IMR-90 (cell line): Measurements from ENCODE around the gene MMP25. TPM values are rescaled to one million over a fixed set of nuclear protein-coding genes. Genes with fewer than 3 reads are reported as not detected.

Experiments used
- ATAC-seq: fragments of 200-7000 bp; cut with Tn5 transposase; 2 replicates; pipeline ENCODE4 v1.9.1; 2020; ENCODE audit warnings: low read depth, mild to moderate bottlenecking, moderate library complexity
- BruUV-seq: library from RNA; stranded (reverse); fragments of 400-500 nt; replicated peaks from 2 replicates; lab custom pipeline; 2021; lab: Mats Ljungman, UMichigan
- CTCF ChIA-PET: fragments of 300-600 bp; formaldehyde crosslinking; extraction: SDS; loops from one replicate; lab custom pipeline; 2021; ENCODE audit warnings: antibody characterized with exemption; lab: Yijun Ruan, JAX
- POLR2A ChIA-PET: fragments of 300-600 bp; sonication (Branson Sonifier 250); formaldehyde crosslinking; loops from one replicate; lab custom pipeline; 2022; ENCODE audit warnings: antibody characterized with exemption; ENCODE audit not compliant: unreplicated experiment; lab: Charles Lee
- DNase-seq: peaks from one replicate; pipeline ENCODE4 v3.0.0; 2013
- H2AFZ ChIP-seq: replicated peaks from 2 replicates; pipeline ENCODE3; 2013; ENCODE audit warnings: low read length, mild to moderate bottlenecking; ENCODE audit not compliant: poor library complexity
- H2AK5ac ChIP-seq: 2 replicates; pipeline ENCODE4 v1.6.1; 2013; ENCODE audit warnings: low read depth, low read length, inconsistent platforms
- H2AK9ac ChIP-seq: replicated peaks from 2 replicates; pipeline ENCODE3; 2013; ENCODE audit warnings: mild to moderate bottlenecking, low read depth, low read length, moderate library complexity; ENCODE audit not compliant: poor library complexity
- H2BK120ac ChIP-seq: 2 replicates; pipeline ENCODE4 v1.6.1; 2013; ENCODE audit warnings: low read depth, low read length, inconsistent platforms
- H2BK15ac ChIP-seq: 3 replicates; pipeline ENCODE4 v1.6.1; 2013; ENCODE audit warnings: low read depth, low read length, inconsistent platforms
- H2BK20ac ChIP-seq: 2 replicates; pipeline ENCODE4 v1.6.1; 2013; ENCODE audit warnings: low read depth, mild to moderate bottlenecking, inconsistent platforms, low read length, moderate library complexity
- H2BK5ac ChIP-seq: 2 replicates; pipeline ENCODE4 v1.6.1; 2013; ENCODE audit warnings: mild to moderate bottlenecking, low read depth, low read length, inconsistent platforms; ENCODE audit not compliant: poor library complexity, severe bottlenecking
- H3K14ac ChIP-seq: replicated peaks from 2 replicates; pipeline ENCODE4 v1.6.1; 2013; ENCODE audit warnings: low read depth, low read length, inconsistent platforms
- H3K18ac ChIP-seq: 2 replicates; pipeline ENCODE4 v1.6.1; 2013; ENCODE audit warnings: low read depth, low read length, control low read depth
- H3K23ac ChIP-seq: 2 replicates; pipeline ENCODE4 v1.6.1; 2013; ENCODE audit warnings: low read depth, low read length, inconsistent platforms
- H3K27ac ChIP-seq: 2 replicates; pipeline ENCODE4 v1.5.1; 2013; ENCODE audit warnings: mild to moderate bottlenecking, control low read depth, low read length; ENCODE audit not compliant: insufficient read depth
- H3K27me3 ChIP-seq: 2 replicates; pipeline ENCODE4 v1.6.1; 2013; ENCODE audit warnings: low read length; ENCODE audit not compliant: control insufficient read depth, insufficient read depth
- H3K36me3 ChIP-seq: 2 replicates; pipeline ENCODE4 v1.6.1; 2013; ENCODE audit warnings: low read length, mixed read lengths; ENCODE audit not compliant: control insufficient read depth, insufficient read depth
- H3K4ac ChIP-seq: 2 replicates; pipeline ENCODE4 v1.6.1; 2013; ENCODE audit warnings: low read depth, low read length, inconsistent platforms
- H3K4me1 ChIP-seq: 2 replicates; pipeline ENCODE4 v1.6.1; 2013; ENCODE audit warnings: low read length, mixed read lengths; ENCODE audit not compliant: control insufficient read depth, insufficient read depth
- H3K4me2 ChIP-seq: 2 replicates; pipeline ENCODE4 v1.6.1; 2013; ENCODE audit warnings: low read depth, mild to moderate bottlenecking, control low read depth, low read length, moderate library complexity
- H3K4me3 ChIP-seq: 2 replicates; pipeline ENCODE4 v1.5.1; 2013; ENCODE audit warnings: low read depth, mild to moderate bottlenecking, control low read depth, low read length, moderate library complexity; ENCODE audit not compliant: insufficient read depth
- H3K56ac ChIP-seq: 2 replicates; pipeline ENCODE4 v1.6.1; 2013; ENCODE audit warnings: low read length, inconsistent platforms; ENCODE audit not compliant: insufficient read depth; ENCODE audit errors: extremely low read depth
- H3K79me1 ChIP-seq, 2 experiments: 2 replicates each; pipeline ENCODE4 v1.6.1; 2013; ENCODE audit warnings: low read length in 2 of 2, inconsistent platforms in 1 of 2, low read depth in 1 of 2
- H3K9ac ChIP-seq: 2 replicates; pipeline ENCODE4 v1.6.1; 2013; ENCODE audit warnings: low read depth, low read length, control low read depth
- H3K9me1 ChIP-seq: 2 replicates; pipeline ENCODE4 v1.6.1; 2013; ENCODE audit warnings: low read length, inconsistent platforms; ENCODE audit not compliant: insufficient read depth
- H3K9me3 ChIP-seq: 2 replicates; pipeline ENCODE4 v1.6.1; 2013; ENCODE audit warnings: low read length; ENCODE audit not compliant: control insufficient read depth, insufficient read depth
- H4K20me1 ChIP-seq: 2 replicates; pipeline ENCODE4 v1.6.1; 2013; ENCODE audit warnings: low read length, inconsistent platforms; ENCODE audit not compliant: insufficient read depth
- H4K5ac ChIP-seq: 2 replicates; pipeline ENCODE4 v1.6.1; 2013; ENCODE audit warnings: mild to moderate bottlenecking, low read depth, low read length, control low read depth
- H4K8ac ChIP-seq, 2 experiments: 2 replicates each; pipeline ENCODE4 v1.6.1; 2013; ENCODE audit warnings: low read depth in 2 of 2, low read length in 2 of 2, control low read depth in 1 of 2, inconsistent platforms in 1 of 2
- H4K91ac ChIP-seq: 2 replicates; pipeline ENCODE4 v1.6.1; 2013; ENCODE audit warnings: low read depth, low read length, inconsistent platforms; ENCODE audit not compliant: insufficient read depth
- FOS ChIP-seq: fragments of 150-350 bp; IDR thresholded peaks from 2 replicates; pipeline ENCODE4 v1.6.1; 2016; ENCODE audit warnings: low read depth, low read length
- MAZ ChIP-seq: IDR thresholded peaks from 2 replicates; pipeline ENCODE4 v1.6.1; 2012; ENCODE audit warnings: low read depth, mild to moderate bottlenecking, low read length, improper control_type of control experiment, moderate library complexity, borderline replicate concordance
- MXI1 ChIP-seq: IDR thresholded peaks from 2 replicates; pipeline ENCODE4 v1.6.1; 2012; ENCODE audit warnings: low read depth, mild to moderate bottlenecking, low read length, moderate library complexity, borderline replicate concordance
- POLR2A ChIP-seq: IDR thresholded peaks from 2 replicates; pipeline ENCODE4 v1.6.1; 2012; ENCODE audit warnings: mild to moderate bottlenecking, low read depth, low read length
- RAD21 ChIP-seq: IDR thresholded peaks from 2 replicates; pipeline ENCODE4 v1.6.1; 2012; ENCODE audit warnings: low read length, improper control_type of control experiment
- RCOR1 ChIP-seq: IDR thresholded peaks from 2 replicates; pipeline ENCODE4 v1.6.1; 2012; ENCODE audit warnings: mild to moderate bottlenecking, low read length, improper control_type of control experiment; ENCODE audit not compliant: insufficient replicate concordance
- WGBS, 2 experiments: methylation state at CpG; one replicate each; pipeline versions ENCODE4 v1.1.5 to v1.1.7; 2013; ENCODE audit warnings: missing lambda C conversion rate in 2 of 2; ENCODE audit not compliant: insufficient read length in 1 of 2; ENCODE audit errors: extremely low coverage in 2 of 2; 5-methylcytosine and 5-hydroxymethylcytosine counted together
- dilution Hi-C: fragments of 300-500 bp; cut with HindIII; formaldehyde crosslinking; loops from one replicate; pipeline ENCODE4 v1.14.3; 2018; ENCODE audit warnings: low sequenced_read_pairs; ENCODE audit not compliant: unreplicated experiment
- in situ Hi-C: fragments of 300-500 bp; cut with MboI; formaldehyde crosslinking; loops from 3 replicates; pipeline ENCODE4 v1.14.3; 2019; ENCODE audit warnings: low sequenced_read_pairs, inconsistent platforms, mixed read lengths
- intact Hi-C: fragments of 100-400 bp; cut with micrococcal nuclease; formaldehyde crosslinking; loops from 2 replicates; pipeline ENCODE4 v1.10.0; 2022
- polyA plus RNA-seq, 3 experiments: library from polyadenylated mRNA; depleted of rRNA; stranded (reverse); fragments of >200 nt; gene quantifications; 2 replicates each; pipeline ENCODE4 v1.2.3, GENCODE V29; 2012; ENCODE audit warnings: low replicate concordance in 1 of 3
- total RNA-seq: library from RNA; depleted of rRNA; stranded (reverse); fragments of >200 nt; gene quantifications from 2 replicates; pipeline ENCODE4 v1.2.3, GENCODE V29; 2012
- TF ChIP-seq, protein P1 (sequence below): fragments of 150-350 bp; IDR thresholded peaks from 2 replicates; pipeline ENCODE4 v1.6.1; 2017; ENCODE audit warnings: mild to moderate bottlenecking, antibody characterized with exemption, low read length, low read depth
- TF ChIP-seq, protein P2 (sequence below): conservative IDR thresholded peaks from 2 replicates; pipeline ENCODE4 v1.5.1; 2012; ENCODE audit warnings: mild to moderate bottlenecking, low read depth, low read length, improper control_type of control experiment

Gene MMP25
- total and polyA plus RNA-seq, 2 of the 4 experiments (the other 2 are of a cell fraction), result 0.07 TPM; not detected in 1

DNA sequence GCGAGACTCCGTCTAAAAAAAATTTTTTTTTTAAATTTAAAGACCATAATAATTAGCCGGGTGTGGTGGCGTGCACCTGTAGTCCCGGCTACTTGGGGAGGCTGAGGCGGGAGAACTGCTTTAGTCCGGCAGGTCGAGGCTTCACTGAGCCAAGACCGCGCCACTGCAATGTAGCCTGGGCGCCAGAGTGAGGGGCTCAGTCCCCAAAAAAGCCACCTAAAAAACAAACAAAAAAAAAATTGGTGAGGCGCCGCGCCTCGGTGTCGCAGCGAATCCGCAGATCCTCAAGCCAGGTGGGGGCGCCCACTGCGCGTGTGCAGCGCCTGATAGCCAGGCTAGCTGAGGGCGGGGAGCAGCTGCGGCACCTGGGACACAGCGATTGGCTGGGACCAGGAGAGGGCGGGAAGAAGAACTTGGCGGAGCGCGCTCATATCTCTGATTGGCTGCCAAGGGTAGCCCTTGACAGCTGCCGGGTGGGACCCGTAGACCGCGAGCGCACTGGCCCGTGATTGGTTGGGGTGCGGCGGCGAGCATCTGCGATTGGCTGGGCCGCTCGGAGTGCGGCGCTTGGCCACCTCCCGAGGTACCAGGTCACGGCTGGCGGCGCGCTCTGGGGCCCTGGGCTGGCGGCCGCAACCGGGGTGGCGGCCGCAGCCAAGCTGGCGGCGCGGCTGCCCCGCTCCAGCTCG is 42.6 kb upstream of the MMP25 start:
- Histone ChIP-seq H3K9me1 (no peaks in the 10 kb centered on the region), H3K36me3 (no peaks in the 10 kb centered on the region), H2BK20ac (no peak overlapping the region), H3K27me3 (peaks cover 39% of the 10 kb centered on the region), H3K79me1 (no peaks in the 10 kb centered on the region), H3K4me2 (no peak overlapping the region), H3K14ac (no peak overlapping the region), H3K4me3 (0 out of 2 replicates have a peak overlapping the region, but pooled peaks have one; percentile 19), H3K18ac (no peak overlapping the region), H2BK15ac (no peak overlapping the region), H3K56ac (no peak overlapping the region), H3K23ac (no peak overlapping the region), H4K8ac (no peak overlapping the region), H4K5ac (no peak overlapping the region), H4K20me1 (no peaks in the 10 kb centered on the region), H3K27ac (no peak overlapping the region), H2AFZ (peak overlapping the region; percentile 72), H2BK120ac (no peak overlapping the region), H2AK9ac (no peak overlapping the region), H3K4ac (no peak overlapping the region), H3K9me3 (no peaks in the 10 kb centered on the region), H3K4me1 (no peaks in the 10 kb centered on the region), H2AK5ac (no peak overlapping the region), H2BK5ac (no peak overlapping the region), H4K91ac (no peak overlapping the region), H3K9ac (no peak overlapping the region)
- dilution Hi-C loops (no loop called here), intact Hi-C loops (no loop called here), in situ Hi-C loops (no loop called here)
- no TSS peak for BruUV-seq
- peak; percentile 98 for DNase-seq
- TF ChIP-seq MXI1 (no peak), POLR2A (no peak), FOS (peak; percentile 75; the same call in 1 of the 2 replicates), RCOR1 (peak; percentile 37), RAD21 (peak; percentile 56), MAZ (peak; percentile 58; the same call in 1 of the 2 replicates)
- TF ChIP-seq, protein P1, sequence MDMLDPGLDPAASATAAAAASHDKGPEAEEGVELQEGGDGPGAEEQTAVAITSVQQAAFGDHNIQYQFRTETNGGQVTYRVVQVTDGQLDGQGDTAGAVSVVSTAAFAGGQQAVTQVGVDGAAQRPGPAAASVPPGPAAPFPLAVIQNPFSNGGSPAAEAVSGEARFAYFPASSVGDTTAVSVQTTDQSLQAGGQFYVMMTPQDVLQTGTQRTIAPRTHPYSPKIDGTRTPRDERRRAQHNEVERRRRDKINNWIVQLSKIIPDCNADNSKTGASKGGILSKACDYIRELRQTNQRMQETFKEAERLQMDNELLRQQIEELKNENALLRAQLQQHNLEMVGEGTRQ, result peak; percentile 51
- TF ChIP-seq, protein P2, sequence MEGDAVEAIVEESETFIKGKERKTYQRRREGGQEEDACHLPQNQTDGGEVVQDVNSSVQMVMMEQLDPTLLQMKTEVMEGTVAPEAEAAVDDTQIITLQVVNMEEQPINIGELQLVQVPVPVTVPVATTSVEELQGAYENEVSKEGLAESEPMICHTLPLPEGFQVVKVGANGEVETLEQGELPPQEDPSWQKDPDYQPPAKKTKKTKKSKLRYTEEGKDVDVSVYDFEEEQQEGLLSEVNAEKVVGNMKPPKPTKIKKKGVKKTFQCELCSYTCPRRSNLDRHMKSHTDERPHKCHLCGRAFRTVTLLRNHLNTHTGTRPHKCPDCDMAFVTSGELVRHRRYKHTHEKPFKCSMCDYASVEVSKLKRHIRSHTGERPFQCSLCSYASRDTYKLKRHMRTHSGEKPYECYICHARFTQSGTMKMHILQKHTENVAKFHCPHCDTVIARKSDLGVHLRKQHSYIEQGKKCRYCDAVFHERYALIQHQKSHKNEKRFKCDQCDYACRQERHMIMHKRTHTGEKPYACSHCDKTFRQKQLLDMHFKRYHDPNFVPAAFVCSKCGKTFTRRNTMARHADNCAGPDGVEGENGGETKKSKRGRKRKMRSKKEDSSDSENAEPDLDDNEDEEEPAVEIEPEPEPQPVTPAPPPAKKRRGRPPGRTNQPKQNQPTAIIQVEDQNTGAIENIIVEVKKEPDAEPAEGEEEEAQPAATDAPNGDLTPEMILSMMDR, result peak; percentile 54
- POLR2A ChIA-PET, result no interaction called here
- ATAC-seq, result peak; percentile 99
- 2% methylated on average over 26 of the region's 58 CpGs; no CpG with 5 or more reads in 1 of the 2 experiments for WGBS, 2 experiments
- CTCF ChIA-PET, result interaction anchor here (0.5 to 1.3 kb wide), 9 partner anchors 9 to 93 kb away, joined by 3 to 12 read pairs (median 3); no protein-coding TSS in a partner anchor
